ENCODE data around the gene G2E3. TPM values are rescaled to one million over a fixed set of nuclear protein-coding genes. Genes with fewer than 3 reads are reported as not detected.

The G2E3 gene
- total and polyA plus RNA-seq, 4 donors = 2.4 to 14.0 (median 5.7) TPM

DNA sequence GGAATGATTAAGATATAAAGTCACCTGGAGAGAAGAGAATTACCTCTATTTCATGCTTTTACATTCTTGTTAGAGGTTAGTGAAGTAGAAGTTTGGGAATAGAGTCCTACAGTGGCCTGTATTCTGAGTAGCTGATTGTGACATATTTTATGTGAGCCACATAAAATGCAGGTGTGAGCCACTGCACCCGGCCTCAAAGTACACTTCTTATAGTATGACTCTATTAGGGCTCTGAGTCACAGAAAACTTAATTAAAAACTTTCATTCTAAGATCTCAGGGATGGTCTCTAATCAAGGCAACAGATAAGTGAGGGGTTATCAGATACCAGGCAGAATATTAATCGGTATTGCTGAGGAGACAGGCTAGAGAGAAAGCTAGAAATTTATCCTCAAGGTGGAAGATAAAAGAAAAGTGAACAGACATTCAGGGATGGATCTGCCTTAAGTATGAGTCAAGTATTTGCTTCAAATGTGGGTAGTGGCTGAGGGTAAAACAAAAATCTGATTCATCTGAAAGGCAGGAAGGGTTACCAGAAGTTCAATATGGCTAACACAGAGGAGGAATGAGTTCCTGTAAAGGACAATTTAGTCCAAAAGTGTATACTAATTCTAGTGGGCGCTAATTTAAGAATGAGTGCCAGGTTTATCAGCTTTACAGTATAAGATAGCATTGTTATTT is 5.5 kb upstream of the G2E3 start:
- TF ChIP-seq, protein P1, sequence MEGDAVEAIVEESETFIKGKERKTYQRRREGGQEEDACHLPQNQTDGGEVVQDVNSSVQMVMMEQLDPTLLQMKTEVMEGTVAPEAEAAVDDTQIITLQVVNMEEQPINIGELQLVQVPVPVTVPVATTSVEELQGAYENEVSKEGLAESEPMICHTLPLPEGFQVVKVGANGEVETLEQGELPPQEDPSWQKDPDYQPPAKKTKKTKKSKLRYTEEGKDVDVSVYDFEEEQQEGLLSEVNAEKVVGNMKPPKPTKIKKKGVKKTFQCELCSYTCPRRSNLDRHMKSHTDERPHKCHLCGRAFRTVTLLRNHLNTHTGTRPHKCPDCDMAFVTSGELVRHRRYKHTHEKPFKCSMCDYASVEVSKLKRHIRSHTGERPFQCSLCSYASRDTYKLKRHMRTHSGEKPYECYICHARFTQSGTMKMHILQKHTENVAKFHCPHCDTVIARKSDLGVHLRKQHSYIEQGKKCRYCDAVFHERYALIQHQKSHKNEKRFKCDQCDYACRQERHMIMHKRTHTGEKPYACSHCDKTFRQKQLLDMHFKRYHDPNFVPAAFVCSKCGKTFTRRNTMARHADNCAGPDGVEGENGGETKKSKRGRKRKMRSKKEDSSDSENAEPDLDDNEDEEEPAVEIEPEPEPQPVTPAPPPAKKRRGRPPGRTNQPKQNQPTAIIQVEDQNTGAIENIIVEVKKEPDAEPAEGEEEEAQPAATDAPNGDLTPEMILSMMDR (IDR thresholded peaks at IDR 0.05; ENCODE audit: low read depth, low read length, missing input control) = no peak
- TF ChIP-seq HNF4A (conservative IDR thresholded peaks at IDR 0.05) (no peak), FOXA2 (IDR thresholded peaks at IDR 0.05) (no peak), NR2F2 (IDR thresholded peaks at IDR 0.05) (no peak), SP1 (IDR thresholded peaks at IDR 0.05) (no peak), HNF4G (IDR thresholded peaks at IDR 0.05) (no peak)
- no peak overlapping the region for H3K9ac ChIP-seq (ENCODE audit: low read depth in 1 of 2, low read length in 2 of 2)
- peaks cover 0 to 2% (median 0%) of the 10 kb centered on the region in 4 donors for H3K4me1 ChIP-seq (ENCODE audit: control insufficient read depth in 4 of 4, insufficient read depth in 4 of 4, low read length in 3 of 4)
- no peaks in the 10 kb centered on the region for H3K27me3 ChIP-seq (ENCODE audit: control insufficient read depth in 4 of 4, insufficient read depth in 4 of 4, low read length in 3 of 4)
- WGBS = 91% methylated on average over 3 of the region's 3 CpGs
- H3K36me3 ChIP-seq (ENCODE audit: control insufficient read depth in 4 of 4, insufficient read depth in 3 of 4, low read depth in 1 of 4, low read length in 3 of 4) = no peaks in the 10 kb centered on the region
- H3K27ac ChIP-seq (ENCODE audit: low read depth in 1 of 2, low read length in 2 of 2) = no peak overlapping the region
- H3K9me3 ChIP-seq (ENCODE audit: control insufficient read depth in 4 of 4, low read length in 3 of 4) = no peaks in the 10 kb centered on the region
- no peak for DNase-seq (ENCODE audit: low spot score)
- H3K4me3 ChIP-seq (ENCODE audit: low read depth in 1 of 3, low read length in 3 of 3) = no peak overlapping the region

DNA sequence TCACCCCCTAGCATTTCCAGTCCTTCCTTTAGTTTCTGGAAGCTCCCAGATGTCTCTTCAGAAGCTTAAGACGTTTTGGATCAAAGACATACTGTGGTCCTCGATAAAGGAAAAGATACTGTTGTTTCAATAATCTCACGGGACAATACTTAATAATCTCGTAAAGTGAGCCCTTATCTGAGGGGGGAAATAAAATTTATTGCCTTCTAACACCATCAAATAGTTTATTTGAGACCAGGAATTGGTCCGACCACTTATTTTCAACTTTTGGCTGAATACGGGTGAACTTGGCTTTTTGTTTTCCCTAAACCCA is 640 bp upstream of the G2E3 start:
- peaks cover 0 to 6% (median 5%) of the 10 kb centered on the region in 4 donors for H3K4me1 ChIP-seq (ENCODE audit: control insufficient read depth in 4 of 4, insufficient read depth in 4 of 4, low read length in 3 of 4)
- H3K27me3 ChIP-seq (ENCODE audit: control insufficient read depth in 4 of 4, insufficient read depth in 4 of 4, low read length in 3 of 4) = no peaks in the 10 kb centered on the region
- H3K36me3 ChIP-seq (ENCODE audit: control insufficient read depth in 4 of 4, insufficient read depth in 3 of 4, low read depth in 1 of 4, low read length in 3 of 4) = no peaks in the 10 kb centered on the region
- no peak overlapping the region for H3K27ac ChIP-seq (ENCODE audit: low read depth in 1 of 2, low read length in 2 of 2)
- DNase-seq (ENCODE audit: low spot score) = no peak
- TF ChIP-seq, protein P1 (IDR thresholded peaks at IDR 0.05; ENCODE audit: low read depth, low read length, missing input control) = no peak
- TF ChIP-seq, protein P2, sequence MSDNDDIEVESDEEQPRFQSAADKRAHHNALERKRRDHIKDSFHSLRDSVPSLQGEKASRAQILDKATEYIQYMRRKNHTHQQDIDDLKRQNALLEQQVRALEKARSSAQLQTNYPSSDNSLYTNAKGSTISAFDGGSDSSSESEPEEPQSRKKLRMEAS (IDR thresholded peaks at IDR 0.05) = no peak
- no peak for TF ChIP-seq TAF1 (conservative IDR thresholded peaks at IDR 0.05)
- no peak for TF ChIP-seq EGR1 (IDR thresholded peaks at IDR 0.05; ENCODE audit: low read depth in 2 of 2)
- no peak for TF ChIP-seq HNF4A (conservative IDR thresholded peaks at IDR 0.05)
- TF ChIP-seq YY1 (IDR thresholded peaks at IDR 0.05) = no peak
- no peak for TF ChIP-seq FOXA2 (IDR thresholded peaks at IDR 0.05)
- TF ChIP-seq NR2F2 (IDR thresholded peaks at IDR 0.05) = no peak
- TF ChIP-seq, protein P3, sequence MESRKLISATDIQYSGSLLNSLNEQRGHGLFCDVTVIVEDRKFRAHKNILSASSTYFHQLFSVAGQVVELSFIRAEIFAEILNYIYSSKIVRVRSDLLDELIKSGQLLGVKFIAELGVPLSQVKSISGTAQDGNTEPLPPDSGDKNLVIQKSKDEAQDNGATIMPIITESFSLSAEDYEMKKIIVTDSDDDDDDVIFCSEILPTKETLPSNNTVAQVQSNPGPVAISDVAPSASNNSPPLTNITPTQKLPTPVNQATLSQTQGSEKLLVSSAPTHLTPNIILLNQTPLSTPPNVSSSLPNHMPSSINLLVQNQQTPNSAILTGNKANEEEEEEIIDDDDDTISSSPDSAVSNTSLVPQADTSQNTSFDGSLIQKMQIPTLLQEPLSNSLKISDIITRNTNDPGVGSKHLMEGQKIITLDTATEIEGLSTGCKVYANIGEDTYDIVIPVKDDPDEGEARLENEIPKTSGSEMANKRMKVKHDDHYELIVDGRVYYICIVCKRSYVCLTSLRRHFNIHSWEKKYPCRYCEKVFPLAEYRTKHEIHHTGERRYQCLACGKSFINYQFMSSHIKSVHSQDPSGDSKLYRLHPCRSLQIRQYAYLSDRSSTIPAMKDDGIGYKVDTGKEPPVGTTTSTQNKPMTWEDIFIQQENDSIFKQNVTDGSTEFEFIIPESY (IDR thresholded peaks at IDR 0.05) = no peak
- no peak for TF ChIP-seq RAD21 (IDR thresholded peaks at IDR 0.05)
- no peaks in the 10 kb centered on the region for H3K9me3 ChIP-seq (ENCODE audit: control insufficient read depth in 4 of 4, low read length in 3 of 4)
- peak overlapping the region; percentile 82 to 98 (median 83) for H3K4me3 ChIP-seq (ENCODE audit: low read depth in 1 of 3, low read length in 3 of 3)
- H3K9ac ChIP-seq (ENCODE audit: low read depth in 1 of 2, low read length in 2 of 2) = peak overlapping the region; percentile 20 to 72
- WGBS = 55% methylated on average over 6 of the region's 6 CpGs
